Upper lobe of left lung (tissue), 6 donors: Measurements from ENCODE around the gene ARL14. TPM values are rescaled to one million over a fixed set of nuclear protein-coding genes. Genes with fewer than 3 reads are reported as not detected.

Source experiments
- ATAC-seq, 2 donors: fragments of 200-7000 bp; cut with Tn5 transposase; one replicate each; pipeline ENCODE4 v1.9.1; 2022; ENCODE audit warnings: mild to moderate bottlenecking in 2 of 2, moderate library complexity in 2 of 2; ENCODE audit not compliant: low FRiP score in 2 of 2
- DNase-seq, 2 donors: peaks; one replicate each; pipeline ENCODE4 v3.0.0-alpha.2; 2019 to 2020
- H3K27ac ChIP-seq, 4 donors: fragments of 200-600 bp; sonication (generic); one replicate each; pipeline ENCODE4 v1.5.1; 2016 to 2019
- H3K27me3 ChIP-seq, 4 donors: fragments of 200-600 bp; sonication (generic); one replicate each; pipeline ENCODE4 v1.5.1; 2017 to 2019
- H3K36me3 ChIP-seq, 4 donors: fragments of 200-600 bp; sonication (generic); one replicate each; pipeline ENCODE4 v1.5.1; 2016 to 2019
- H3K4me1 ChIP-seq, 4 donors: fragments of 200-600 bp; sonication (generic); one replicate each; pipeline ENCODE4 v1.5.1; 2018 to 2019
- H3K4me3 ChIP-seq, 4 donors: fragments of 200-600 bp; sonication (generic); one replicate each; pipeline ENCODE4 v1.5.1; 2017 to 2019; ENCODE audit warnings: mild to moderate bottlenecking in 2 of 4, moderate library complexity in 1 of 4
- H3K9me3 ChIP-seq, 4 donors: fragments of 200-600 bp; sonication (generic); one replicate each; pipeline ENCODE4 v1.5.1; 2018 to 2019
- EP300 ChIP-seq, 4 donors: sonication (generic); formaldehyde crosslinking; IDR thresholded peaks; one replicate each; pipeline ENCODE4 v1.5.1; 2017; ENCODE audit warnings: antibody characterized with exemption in 4 of 4, control low read depth in 2 of 4
- POLR2A ChIP-seq, 4 donors: fragments of 450-650 bp; IDR thresholded peaks; one replicate each; pipeline ENCODE4 v1.5.1; 2016 to 2017; ENCODE audit warnings: antibody characterized with exemption in 4 of 4, mild to moderate bottlenecking in 2 of 4
- POLR2AphosphoS5 ChIP-seq, 2 donors: sonication (generic); formaldehyde crosslinking; IDR thresholded peaks; one replicate each; pipeline ENCODE4 v1.5.1; 2017; ENCODE audit warnings: antibody characterized with exemption in 2 of 2
- WGBS, 2 donors: methylation state at CpG; one replicate each; pipeline ENCODE4 v1.1.5; 2017 to 2018; 5-methylcytosine and 5-hydroxymethylcytosine counted together
- total RNA-seq, 6 donors: library from RNA; depleted of rRNA in 4 of 6; stranded (reverse); fragments of >200 nt in 4 of 6; gene quantifications; one replicate each; pipeline versions ENCODE4 v1.1.0 to v1.2.1, GENCODE V29; 2016 to 2021
- TF ChIP-seq, protein P1 (sequence below), 6 experiments: fragments of 450-650 bp in 4 of 6; fragments of 200-600 bp in 2 of 6; sonication (generic) in 2 of 6; IDR thresholded peaks; one replicate each; pipeline ENCODE4 v1.5.1; 2016 to 2019; ENCODE audit warnings: antibody characterized with exemption in 6 of 6
- donor health status: DM: no; HTN: no; CAD: no; lungs with moderate emphysema.
- donor health status: DM: no; HTN: yes; CAD: no; lungs with severe emphysema.

The ARL14 gene
- total RNA-seq, 6 donors from 2014 or later: not detected

DNA sequence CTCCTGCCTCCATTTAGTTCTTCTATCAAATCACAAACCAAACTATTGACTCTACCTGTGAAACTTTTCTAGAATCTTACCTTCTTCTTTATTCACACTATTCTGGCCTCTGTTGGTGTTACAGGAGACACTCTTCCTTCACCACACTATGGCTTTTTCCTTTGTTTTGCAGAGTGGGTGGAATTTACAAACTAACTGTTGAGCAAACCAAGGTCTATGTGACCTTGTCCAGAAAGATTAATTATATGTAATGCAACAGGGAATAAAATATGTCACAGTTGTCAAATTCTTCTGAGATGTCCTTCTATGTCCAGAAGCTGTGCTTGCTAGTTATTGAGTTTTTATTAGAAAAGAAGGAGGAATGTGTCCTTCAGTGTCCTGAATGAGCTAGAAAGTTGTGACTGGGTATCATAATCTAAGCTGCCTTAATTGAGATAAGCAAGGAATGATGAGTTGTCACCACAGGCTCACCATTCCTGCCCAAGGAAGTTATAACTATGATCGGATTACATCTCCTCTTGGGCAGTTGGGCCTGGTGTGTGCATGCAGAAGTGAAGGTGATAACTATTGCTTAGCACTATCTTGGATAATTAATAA, 21.7 kb downstream of the ARL14 start:
- Histone ChIP-seq H3K4me1 (no peaks in the 10 kb centered on the region), H3K4me3 (no peak overlapping the region), H3K9me3 (no peaks in the 10 kb centered on the region), H3K36me3 (no peaks in the 10 kb centered on the region), H3K27me3 (no peaks in the 10 kb centered on the region), H3K27ac (no peak overlapping the region)
- no peak for ATAC-seq
- no peak for DNase-seq
- WGBS, 2 donors: 82 to 94% methylated on average over 1 of the region's 1 CpG
- TF ChIP-seq EP300 (IDR thresholded peaks at IDR 0.05) (no peak), POLR2A (IDR thresholded peaks at IDR 0.05) (no peak), POLR2AphosphoS5 (IDR thresholded peaks at IDR 0.05) (no peak)
- TF ChIP-seq, protein P1, sequence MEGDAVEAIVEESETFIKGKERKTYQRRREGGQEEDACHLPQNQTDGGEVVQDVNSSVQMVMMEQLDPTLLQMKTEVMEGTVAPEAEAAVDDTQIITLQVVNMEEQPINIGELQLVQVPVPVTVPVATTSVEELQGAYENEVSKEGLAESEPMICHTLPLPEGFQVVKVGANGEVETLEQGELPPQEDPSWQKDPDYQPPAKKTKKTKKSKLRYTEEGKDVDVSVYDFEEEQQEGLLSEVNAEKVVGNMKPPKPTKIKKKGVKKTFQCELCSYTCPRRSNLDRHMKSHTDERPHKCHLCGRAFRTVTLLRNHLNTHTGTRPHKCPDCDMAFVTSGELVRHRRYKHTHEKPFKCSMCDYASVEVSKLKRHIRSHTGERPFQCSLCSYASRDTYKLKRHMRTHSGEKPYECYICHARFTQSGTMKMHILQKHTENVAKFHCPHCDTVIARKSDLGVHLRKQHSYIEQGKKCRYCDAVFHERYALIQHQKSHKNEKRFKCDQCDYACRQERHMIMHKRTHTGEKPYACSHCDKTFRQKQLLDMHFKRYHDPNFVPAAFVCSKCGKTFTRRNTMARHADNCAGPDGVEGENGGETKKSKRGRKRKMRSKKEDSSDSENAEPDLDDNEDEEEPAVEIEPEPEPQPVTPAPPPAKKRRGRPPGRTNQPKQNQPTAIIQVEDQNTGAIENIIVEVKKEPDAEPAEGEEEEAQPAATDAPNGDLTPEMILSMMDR (IDR thresholded peaks at IDR 0.05): no peak

DNA sequence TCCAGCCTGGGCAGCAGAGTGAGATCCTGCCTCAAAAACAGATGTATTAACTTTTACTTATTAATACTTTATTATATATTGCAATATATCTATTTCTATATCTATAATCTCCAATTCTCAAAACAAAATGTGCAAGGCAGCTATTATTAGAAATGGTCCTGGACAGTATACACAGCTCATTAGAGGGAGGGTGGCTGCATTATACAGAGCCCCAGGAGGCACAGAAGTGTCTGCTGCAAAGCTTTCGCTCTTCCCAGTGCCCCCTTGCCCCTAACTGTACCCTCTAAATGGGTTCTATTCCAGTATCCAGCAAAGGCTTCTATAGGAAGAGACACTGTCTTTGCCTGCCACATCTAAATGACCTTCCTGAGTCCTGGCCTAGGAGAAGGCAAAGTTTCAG, 24.5 kb downstream of the ARL14 start:
- no peak overlapping the region for H3K27ac ChIP-seq
- H3K4me3 ChIP-seq: no peak overlapping the region
- no peaks in the 10 kb centered on the region for H3K27me3 ChIP-seq
- DNase-seq: no peak
- H3K4me1 ChIP-seq: no peaks in the 10 kb centered on the region
- H3K36me3 ChIP-seq: no peaks in the 10 kb centered on the region
- no peak for ATAC-seq
- whole genome bisulfite sequencing, 2 donors: 73 to 89% methylated on average over 1 of the region's 1 CpG
- TF ChIP-seq, protein P1 (IDR thresholded peaks at IDR 0.05): no peak
- TF ChIP-seq EP300 (IDR thresholded peaks at IDR 0.05): no peak
- no peak for TF ChIP-seq POLR2AphosphoS5 (IDR thresholded peaks at IDR 0.05)
- no peak for TF ChIP-seq POLR2A (IDR thresholded peaks at IDR 0.05)
- no peaks in the 10 kb centered on the region for H3K9me3 ChIP-seq

- 88 to 93% methylated on average over 1 of the region's 1 CpG for WGBS, 2 donors
- Histone ChIP-seq H3K4me3 (no peak overlapping the region), H3K4me1 (no peaks in the 10 kb centered on the region), H3K27ac (no peak overlapping the region), H3K27me3 (no peaks in the 10 kb centered on the region), H3K36me3 (no peaks in the 10 kb centered on the region), H3K9me3 (no peaks in the 10 kb centered on the region)
- DNase-seq (no peak), ATAC-seq (no peak)
- TF ChIP-seq EP300 (IDR thresholded peaks at IDR 0.05): no peak
- no peak for TF ChIP-seq POLR2A (IDR thresholded peaks at IDR 0.05)
- no peak for TF ChIP-seq POLR2AphosphoS5 (IDR thresholded peaks at IDR 0.05)
- TF ChIP-seq, protein P1 (IDR thresholded peaks at IDR 0.05): no peak
Measured at GRCh38 chr3:160702290-160702689, 25.3 kb downstream of the ARL14 start.

GRCh38 chr3:160703974-160704373, 27.0 kb downstream of the ARL14 start:
- DNase-seq (no peak), ATAC-seq (no peak)
- no peak overlapping the region for H3K27ac ChIP-seq
- H3K4me1 ChIP-seq: no peaks in the 10 kb centered on the region
- no peaks in the 10 kb centered on the region for H3K9me3 ChIP-seq
- H3K27me3 ChIP-seq: no peaks in the 10 kb centered on the region
- no peak overlapping the region for H3K4me3 ChIP-seq
- TF ChIP-seq EP300 (IDR thresholded peaks at IDR 0.05) (no peak), POLR2AphosphoS5 (IDR thresholded peaks at IDR 0.05) (no peak), POLR2A (IDR thresholded peaks at IDR 0.05) (no peak)
- TF ChIP-seq, protein P1 (IDR thresholded peaks at IDR 0.05): no peak
- no peaks in the 10 kb centered on the region for H3K36me3 ChIP-seq
- WGBS, 2 donors: 79 to 82% methylated on average over 2 of the region's 2 CpGs

DNA sequence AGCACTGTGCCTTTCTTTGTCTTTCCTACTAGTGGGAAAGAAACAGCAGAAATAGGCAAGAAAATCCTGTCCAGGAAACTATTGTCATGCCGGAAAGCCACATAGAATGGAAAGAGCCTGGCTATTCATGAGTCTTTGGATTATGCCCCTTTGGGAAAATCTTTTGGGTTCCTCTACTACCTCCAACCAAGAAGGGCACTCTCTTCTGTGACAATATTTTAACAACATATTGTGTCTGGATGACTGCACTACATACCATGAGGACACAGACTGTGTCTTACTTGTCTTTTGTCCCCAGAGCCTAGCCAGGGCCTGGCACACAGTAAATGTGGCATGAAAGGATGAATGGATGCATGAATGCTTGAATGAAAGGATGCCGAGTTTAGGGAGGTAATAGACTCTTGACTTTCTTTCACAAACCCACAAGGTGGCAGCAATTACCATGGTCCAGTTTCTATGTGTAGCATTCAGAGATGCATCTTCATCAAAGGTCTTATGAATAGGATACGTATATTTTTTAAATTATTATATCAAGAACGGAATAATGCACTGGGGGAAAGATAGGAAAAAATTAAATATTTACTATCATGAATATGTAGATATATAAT, 30.3 kb downstream of the ARL14 start:
- TF ChIP-seq EP300 (IDR thresholded peaks at IDR 0.05): no peak
- TF ChIP-seq POLR2AphosphoS5 (IDR thresholded peaks at IDR 0.05): no peak
- no peak for TF ChIP-seq POLR2A (IDR thresholded peaks at IDR 0.05)
- TF ChIP-seq, protein P1 (IDR thresholded peaks at IDR 0.05): peak in 5 of 6 experiments; percentile 24 to 65 (median 43)
- peak in 1 of 2 donors; percentile 66 for ATAC-seq

More for the DNA sequence above, 30.3 kb downstream of the ARL14 start:
- no peaks in the 10 kb centered on the region for H3K36me3 ChIP-seq
- no peaks in the 10 kb centered on the region for H3K27me3 ChIP-seq
- no peak for DNase-seq
- 21 to 24% methylated on average over 4 of the region's 4 CpGs for WGBS, 2 donors
- H3K27ac ChIP-seq: no peak overlapping the region
- H3K9me3 ChIP-seq: no peaks in the 10 kb centered on the region
- H3K4me3 ChIP-seq: no peak overlapping the region
- no peaks in the 10 kb centered on the region for H3K4me1 ChIP-seq
